Muscle layer of duodenum (tissue), 2 donors: ENCODE measurements around the gene MOGAT1.

Experiments used
- H3K27ac ChIP-seq: one replicate; pipeline ENCODE4 v1.7.0; 2013; ENCODE audit warnings: mild to moderate bottlenecking, low read length
- H3K27me3 ChIP-seq: one replicate; pipeline ENCODE4 v1.7.0; 2013; ENCODE audit warnings: low read depth, mild to moderate bottlenecking, control low read depth, low read length
- H3K36me3 ChIP-seq, 2 donors: one replicate each; pipeline ENCODE4 v1.7.0; 2013; ENCODE audit warnings: low read length in 2 of 2, control low read depth in 1 of 2, mild to moderate bottlenecking in 1 of 2; ENCODE audit not compliant: insufficient read depth in 2 of 2, control insufficient read depth in 1 of 2
- H3K4me1 ChIP-seq, 2 donors: one replicate each; pipeline ENCODE4 v1.7.0; 2013; ENCODE audit warnings: low read length in 2 of 2, mild to moderate bottlenecking in 2 of 2, control low read depth in 1 of 2, moderate library complexity in 1 of 2; ENCODE audit not compliant: insufficient read depth in 2 of 2, control insufficient read depth in 1 of 2
- H3K4me3 ChIP-seq, 2 donors: one replicate each; pipeline ENCODE4 v1.7.0; 2013; ENCODE audit warnings: low read length in 2 of 2, low read depth in 1 of 2, mild to moderate bottlenecking in 1 of 2
- H3K9me3 ChIP-seq, 2 donors: one replicate each; pipeline ENCODE4 v1.7.0; 2013; ENCODE audit warnings: low read length in 2 of 2, control low read depth in 1 of 2, mild to moderate bottlenecking in 1 of 2; ENCODE audit not compliant: control insufficient read depth in 1 of 2
- donor health status: healthy.

MOGAT1 gene

DNA sequence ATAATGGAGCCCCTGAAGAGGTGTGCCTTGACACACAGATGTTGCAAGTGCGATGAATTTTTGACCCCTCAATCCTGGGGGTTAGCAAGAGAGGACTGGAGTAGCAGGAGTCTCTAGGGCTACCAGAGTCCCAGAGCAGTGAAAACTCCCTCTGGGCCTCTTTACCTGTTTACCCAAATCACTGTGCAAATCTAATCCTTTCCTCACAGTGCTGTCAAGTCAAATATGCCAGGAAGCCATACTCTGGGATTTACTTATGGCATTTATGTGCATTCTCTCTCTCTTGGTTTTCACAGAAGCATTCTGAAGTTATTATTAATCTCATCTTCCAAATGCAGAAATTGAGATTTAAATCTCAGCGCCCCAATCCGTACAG, 62.0 kb downstream of the MOGAT1 start:
- Histone ChIP-seq H3K36me3 (no peaks in the 10 kb centered on the region), H3K4me3 (no peak overlapping the region), H3K27me3 (no peaks in the 10 kb centered on the region), H3K4me1 (peaks cover 4 to 24% of the 10 kb centered on the region in 2 donors), H3K27ac (no peak overlapping the region), H3K9me3 (no peaks in the 10 kb centered on the region)

DNA sequence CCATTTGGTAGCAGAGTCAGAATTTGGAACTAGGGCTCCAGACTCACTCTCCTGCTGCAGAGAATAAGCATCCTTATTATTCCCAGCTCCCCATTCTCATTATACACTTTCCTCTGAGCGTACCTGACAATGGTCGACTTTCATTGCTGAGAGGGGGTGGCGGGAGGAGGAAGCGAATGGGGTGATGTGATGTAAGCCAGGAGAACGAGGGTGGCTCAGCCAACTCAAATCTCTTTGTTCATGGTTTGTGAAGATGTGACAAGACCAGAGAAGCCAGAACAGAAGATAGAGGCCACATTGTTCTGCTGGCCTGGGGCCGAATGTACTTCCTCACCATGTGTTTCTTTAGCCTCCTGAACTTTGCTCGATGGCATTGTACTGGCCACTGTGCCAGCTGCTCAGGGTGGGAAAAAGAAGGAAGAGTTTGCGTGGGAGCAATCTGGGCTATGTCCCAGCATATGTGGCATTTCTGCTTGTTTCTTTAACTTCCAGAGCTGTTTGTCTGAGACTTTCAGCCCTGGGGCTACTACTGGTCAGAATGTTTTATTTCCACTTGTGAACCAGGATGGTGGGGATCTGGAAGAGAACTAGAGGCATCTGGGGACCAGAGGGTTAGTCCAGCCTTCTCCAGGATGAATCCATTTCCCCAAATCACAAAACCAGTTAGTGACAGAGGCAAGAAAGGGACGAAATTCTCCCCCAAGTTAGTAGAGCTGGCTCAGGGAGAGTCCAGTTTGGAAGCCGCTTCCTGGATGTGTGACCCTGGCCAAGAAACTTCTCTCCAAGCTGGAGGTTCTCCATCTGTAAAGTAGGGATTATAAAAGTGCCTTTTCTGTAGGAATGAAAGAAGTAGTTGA, 62.6 kb downstream of the MOGAT1 start:
- no peaks in the 10 kb centered on the region for H3K9me3 ChIP-seq
- H3K36me3 ChIP-seq, result no peaks in the 10 kb centered on the region
- H3K27ac ChIP-seq, result no peak overlapping the region
- no peak overlapping the region for H3K4me3 ChIP-seq
- peaks cover 4 to 24% of the 10 kb centered on the region in 2 donors for H3K4me1 ChIP-seq
- no peaks in the 10 kb centered on the region for H3K27me3 ChIP-seq

DNA sequence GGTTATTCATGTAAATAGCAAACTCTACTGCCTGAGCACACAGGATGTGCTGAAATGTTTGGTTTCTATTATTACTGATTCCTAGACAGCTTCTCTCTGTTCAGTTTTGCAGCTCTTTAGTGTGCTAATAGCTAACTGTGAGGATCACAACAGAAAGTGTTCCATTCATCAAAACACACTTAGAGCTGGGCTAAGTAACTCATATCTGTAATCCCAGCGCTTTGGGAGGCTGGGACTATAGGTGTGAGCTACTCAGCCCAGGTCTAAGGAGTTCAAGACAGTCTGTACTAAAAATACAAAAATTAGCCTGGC, 63.2 kb downstream of the MOGAT1 start:
- Histone ChIP-seq H3K27me3 (no peaks in the 10 kb centered on the region), H3K27ac (no peak overlapping the region), H3K4me3 (no peak overlapping the region), H3K4me1 (peaks cover 4 to 24% of the 10 kb centered on the region in 2 donors), H3K9me3 (no peaks in the 10 kb centered on the region), H3K36me3 (no peaks in the 10 kb centered on the region)

DNA sequence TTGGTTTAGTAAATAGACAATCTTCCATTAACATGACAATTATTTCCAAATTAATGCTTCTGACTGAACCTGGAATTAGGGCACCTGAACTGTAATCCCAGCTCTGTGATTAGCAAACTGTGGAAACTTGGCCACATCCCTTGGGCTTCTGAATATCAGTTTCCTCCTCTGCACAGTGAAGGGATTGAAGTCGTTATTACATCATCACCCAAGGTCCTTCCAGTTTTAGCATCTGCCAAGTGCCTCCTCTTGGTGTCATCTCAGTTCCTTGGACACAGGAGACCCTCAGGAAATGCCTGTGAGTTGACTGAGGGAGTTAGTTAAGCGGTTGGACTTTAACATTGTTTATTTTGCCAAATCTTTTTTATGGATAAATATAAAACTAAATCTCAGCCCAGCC, 64.8 kb downstream of the MOGAT1 start:
- H3K27me3 ChIP-seq, result no peaks in the 10 kb centered on the region
- H3K36me3 ChIP-seq, result no peaks in the 10 kb centered on the region
- H3K4me3 ChIP-seq, result no peak overlapping the region
- H3K9me3 ChIP-seq, result no peaks in the 10 kb centered on the region
- H3K4me1 ChIP-seq, result peaks cover 4 to 18% of the 10 kb centered on the region in 2 donors
- no peak overlapping the region for H3K27ac ChIP-seq

DNA sequence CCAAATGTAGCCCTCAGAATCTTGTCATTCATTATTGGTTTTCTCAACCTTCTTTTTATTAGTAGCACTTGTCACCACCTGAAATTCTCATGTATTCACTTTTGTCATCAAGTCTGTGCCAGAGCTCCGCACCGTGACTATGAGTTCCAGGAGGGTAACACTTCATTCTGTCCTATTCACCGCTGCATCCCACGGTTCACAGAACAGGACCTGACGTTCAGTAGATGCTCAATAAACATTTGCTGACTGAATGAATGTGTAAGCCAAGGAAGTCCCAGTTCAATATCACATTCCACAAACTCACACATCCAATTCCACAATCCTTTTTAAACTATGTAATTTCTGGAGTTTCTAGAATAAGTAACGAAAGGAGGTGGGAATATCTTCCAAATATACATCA, 65.5 kb downstream of the MOGAT1 start:
- Histone ChIP-seq H3K36me3 (no peaks in the 10 kb centered on the region), H3K4me3 (no peak overlapping the region), H3K4me1 (peaks cover 4 to 16% of the 10 kb centered on the region in 2 donors), H3K27ac (no peak overlapping the region), H3K9me3 (no peaks in the 10 kb centered on the region), H3K27me3 (no peaks in the 10 kb centered on the region)

DNA sequence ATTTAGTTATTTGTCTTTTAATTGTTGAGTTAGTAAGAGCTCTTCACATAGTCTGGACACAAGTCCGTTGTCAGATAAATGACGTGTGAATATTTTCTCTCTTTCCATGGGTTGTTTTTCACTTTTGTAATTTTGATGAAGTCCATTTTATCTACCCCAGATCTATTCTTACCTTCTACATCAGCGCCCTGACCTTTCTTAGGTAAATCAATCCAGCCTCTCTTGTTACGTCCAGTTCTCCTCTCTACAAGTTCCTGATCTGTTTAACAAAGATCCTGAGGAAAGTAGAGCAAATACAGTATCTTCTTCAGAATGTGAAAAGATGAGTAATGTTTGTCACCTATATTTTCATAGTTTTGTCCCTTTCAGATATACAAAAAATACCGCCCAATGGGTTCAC, 66.9 kb downstream of the MOGAT1 start:
- H3K27me3 ChIP-seq, result no peaks in the 10 kb centered on the region
- no peak overlapping the region for H3K4me3 ChIP-seq
- no peak overlapping the region for H3K27ac ChIP-seq
- no peaks in the 10 kb centered on the region for H3K9me3 ChIP-seq
- H3K4me1 ChIP-seq, result peaks cover 4 to 11% of the 10 kb centered on the region in 2 donors
- no peaks in the 10 kb centered on the region for H3K36me3 ChIP-seq

DNA sequence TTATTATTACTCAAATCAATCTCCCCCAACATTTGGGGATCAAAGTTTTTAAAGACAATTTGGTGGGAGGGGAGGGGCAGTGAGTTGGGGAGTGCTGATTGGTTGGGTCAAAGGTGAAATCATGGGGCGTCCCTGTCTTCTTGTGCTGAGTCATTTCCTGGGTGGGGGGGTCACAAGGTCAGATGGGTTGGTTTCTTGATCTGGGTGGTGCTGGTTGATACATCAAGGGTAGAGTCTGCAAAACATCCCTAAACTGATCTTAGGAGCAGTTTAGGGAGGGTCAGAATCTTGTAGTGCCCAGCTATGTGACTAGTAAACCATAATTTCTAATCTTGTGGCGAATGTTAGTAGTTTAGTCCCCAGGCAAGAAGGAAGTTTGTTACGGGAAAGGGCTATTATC, 67.4 kb downstream of the MOGAT1 start:
- H3K4me1 ChIP-seq, result peaks cover 4 to 9% of the 10 kb centered on the region in 2 donors
- no peaks in the 10 kb centered on the region for H3K27me3 ChIP-seq
- no peaks in the 10 kb centered on the region for H3K36me3 ChIP-seq
- H3K9me3 ChIP-seq, result no peaks in the 10 kb centered on the region
- no peak overlapping the region for H3K4me3 ChIP-seq
- H3K27ac ChIP-seq, result no peak overlapping the region

DNA sequence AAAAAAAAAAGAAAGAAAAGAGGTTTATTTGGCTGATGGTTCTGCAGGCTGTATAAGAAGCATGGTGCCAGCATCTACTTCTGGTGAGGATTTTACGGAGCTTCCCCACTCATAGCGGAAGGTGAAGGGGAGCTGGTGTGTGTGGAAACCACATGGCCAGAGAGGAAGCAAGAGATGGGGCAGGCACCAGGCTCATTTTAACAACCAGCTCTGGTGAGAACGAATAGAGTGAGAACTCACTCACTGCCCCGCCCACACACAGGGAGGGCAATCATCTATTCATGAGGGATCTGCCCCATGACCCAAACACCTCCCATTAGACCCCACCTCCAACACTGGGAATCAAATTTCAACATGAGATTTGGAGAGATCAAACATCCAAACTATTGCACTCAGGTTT, 68.5 kb downstream of the MOGAT1 start:
- Histone ChIP-seq H3K9me3 (no peaks in the 10 kb centered on the region), H3K4me1 (no peaks in the 10 kb centered on the region), H3K27me3 (no peaks in the 10 kb centered on the region), H3K36me3 (no peaks in the 10 kb centered on the region), H3K27ac (no peak overlapping the region), H3K4me3 (no peak overlapping the region)

DNA sequence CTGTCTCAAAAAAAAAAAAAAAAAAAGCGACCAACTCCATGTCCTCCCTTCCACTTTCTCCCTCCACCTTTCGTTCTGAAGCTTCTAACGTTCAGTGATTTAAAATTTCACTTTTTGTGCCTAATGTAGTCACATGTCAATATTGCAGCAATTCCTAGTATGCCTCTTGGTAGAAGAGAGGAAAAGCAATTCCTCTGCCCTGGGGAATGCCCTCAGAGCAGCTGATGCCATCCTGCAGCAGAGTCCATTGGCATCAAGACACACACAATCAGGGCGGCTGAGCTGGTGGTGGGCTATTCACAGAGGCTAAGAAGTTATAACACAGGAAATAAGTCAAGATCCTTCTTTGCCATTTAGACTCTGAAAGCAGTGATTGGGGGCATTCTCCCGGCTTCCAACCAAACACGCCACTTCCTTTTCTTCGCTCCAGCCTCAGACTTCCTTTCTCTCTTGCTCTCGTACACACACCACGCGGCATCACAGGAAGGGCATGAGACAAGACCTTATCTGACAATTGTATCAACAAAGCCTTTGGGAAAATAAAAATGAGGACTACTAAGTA, 71.9 kb downstream of the MOGAT1 start:
- Histone ChIP-seq H3K4me3 (no peak overlapping the region), H3K27me3 (no peaks in the 10 kb centered on the region), H3K9me3 (no peaks in the 10 kb centered on the region), H3K27ac (no peak overlapping the region), H3K36me3 (no peaks in the 10 kb centered on the region), H3K4me1 (no peaks in the 10 kb centered on the region)

DNA sequence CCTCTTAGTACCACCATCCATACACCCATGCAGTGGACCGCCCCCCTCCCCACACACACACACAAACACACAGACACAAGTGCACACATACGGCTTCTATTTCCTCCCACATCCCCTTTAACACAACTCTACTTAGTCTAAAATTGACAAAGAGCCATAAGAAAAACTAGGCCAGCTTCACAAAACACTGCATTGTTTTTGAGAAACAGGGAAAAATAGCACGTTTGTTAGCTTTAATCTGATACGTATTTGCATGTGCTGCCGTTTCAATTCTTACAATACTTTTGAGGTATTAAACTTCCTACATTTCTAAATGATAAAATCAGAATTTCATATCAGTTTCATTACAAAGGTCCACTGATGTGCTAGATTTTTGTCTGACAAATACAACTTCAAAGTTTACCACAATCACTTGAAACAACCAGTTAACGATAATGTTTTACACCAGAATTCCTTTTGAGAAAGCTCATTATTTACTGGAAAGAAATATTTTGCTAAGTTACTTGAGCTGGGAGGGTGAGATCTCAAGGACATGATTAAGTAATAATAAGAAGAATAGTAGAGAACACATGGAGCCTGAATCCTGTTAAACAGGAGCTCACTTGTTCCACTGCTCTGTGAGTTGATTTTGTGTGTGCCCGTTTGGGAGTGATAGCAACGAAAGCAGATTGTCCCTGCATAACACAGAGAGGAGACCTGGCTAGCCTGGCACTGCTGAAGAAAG, 74.5 kb downstream of the MOGAT1 start:
- H3K4me1 ChIP-seq, result no peaks in the 10 kb centered on the region
- no peaks in the 10 kb centered on the region for H3K27me3 ChIP-seq
- H3K36me3 ChIP-seq, result no peaks in the 10 kb centered on the region
- no peak overlapping the region for H3K27ac ChIP-seq
- no peak overlapping the region for H3K4me3 ChIP-seq
- no peaks in the 10 kb centered on the region for H3K9me3 ChIP-seq

DNA sequence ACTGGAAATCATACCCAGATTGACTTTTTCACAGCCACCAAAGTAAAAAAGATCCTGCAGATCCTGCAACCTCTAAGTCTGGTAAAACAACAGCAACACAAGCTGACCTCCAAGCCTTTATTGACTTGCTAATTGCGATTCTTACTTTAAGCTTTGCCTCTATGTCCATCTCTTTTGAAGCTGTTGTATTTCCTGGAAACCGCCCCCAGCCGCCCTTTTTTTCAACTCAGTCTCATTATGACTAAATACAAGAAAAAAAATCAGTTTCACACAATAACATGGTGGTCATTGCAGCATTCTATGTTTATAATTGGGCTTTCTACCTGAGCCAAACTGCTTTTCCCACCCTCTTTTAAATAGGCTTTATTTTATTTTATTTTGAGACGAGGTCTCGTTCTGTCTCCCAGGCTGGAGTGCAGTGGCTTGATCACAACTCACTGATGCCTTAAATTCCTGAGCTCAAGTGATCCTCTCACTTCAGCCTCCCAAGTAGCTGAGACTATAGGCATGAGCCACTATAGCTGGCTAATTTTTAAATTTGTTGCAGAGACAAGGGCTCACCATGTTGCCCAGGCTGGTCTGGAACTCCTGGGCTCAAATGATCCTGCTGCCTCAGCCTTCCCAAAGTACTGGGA, 76.2 kb downstream of the MOGAT1 start:
- Histone ChIP-seq H3K27ac (no peak overlapping the region), H3K36me3 (no peaks in the 10 kb centered on the region), H3K4me3 (no peak overlapping the region), H3K4me1 (no peaks in the 10 kb centered on the region), H3K9me3 (no peaks in the 10 kb centered on the region), H3K27me3 (no peaks in the 10 kb centered on the region)
